ENCODE measurements around the gene MARK1.

Gene MARK1

GRCh38 chr1:220526294-220526693, 1.6 kb upstream of the MARK1 start:
- peak; percentile 43 for TF ChIP-seq CTCF (IDR thresholded peaks at IDR 0.05; ENCODE audit: low read depth, low read length)
- DNase-seq (ENCODE audit: low read depth, low spot score), result no peak
- no peak overlapping the region for H3K4me3 ChIP-seq (ENCODE audit: low read depth, low read length)
- in situ Hi-C loops (cut with HindIII; ENCODE audit: low sequenced_read_pairs), result no loop called here

- no peak for TF ChIP-seq CTCF (IDR thresholded peaks at IDR 0.05; ENCODE audit: low read depth, low read length)
- H3K4me3 ChIP-seq (ENCODE audit: low read depth, low read length), result peak overlapping the region; percentile 65
- in situ Hi-C loops (cut with HindIII; ENCODE audit: low sequenced_read_pairs), result no loop called here
- DNase-seq (ENCODE audit: low read depth, low spot score), result no peak
Measured at GRCh38 chr1:220527279-220527907, 543 bp upstream of the MARK1 start.

- in situ Hi-C loops (cut with HindIII; ENCODE audit: low sequenced_read_pairs), result no loop called here
- no peak for DNase-seq (ENCODE audit: low read depth, low spot score)
- H3K4me3 ChIP-seq (ENCODE audit: low read depth, low read length), result peak overlapping the region; percentile 65
- TF ChIP-seq CTCF (IDR thresholded peaks at IDR 0.05; ENCODE audit: low read depth, low read length), result no peak
Measured at GRCh38 chr1:220528679-220529501, 954 bp downstream of the MARK1 start.

GRCh38 chr1:220529521-220530020, 1.6 kb downstream of the MARK1 start:
- no peak for TF ChIP-seq CTCF (IDR thresholded peaks at IDR 0.05; ENCODE audit: low read depth, low read length)
- peak overlapping the region; percentile 65 for H3K4me3 ChIP-seq (ENCODE audit: low read depth, low read length)
- no peak for DNase-seq (ENCODE audit: low read depth, low spot score)
- in situ Hi-C loops (cut with HindIII; ENCODE audit: low sequenced_read_pairs), result no loop called here

GRCh38 chr1:220533504-220534109, 5.7 kb downstream of the MARK1 start:
- DNase-seq (ENCODE audit: low read depth, low spot score), result no peak
- no peak for TF ChIP-seq CTCF (IDR thresholded peaks at IDR 0.05; ENCODE audit: low read depth, low read length)
- in situ Hi-C loops (cut with HindIII; ENCODE audit: low sequenced_read_pairs), result no loop called here
- no peak overlapping the region for H3K4me3 ChIP-seq (ENCODE audit: low read depth, low read length)

- no peak for TF ChIP-seq CTCF (IDR thresholded peaks at IDR 0.05; ENCODE audit: low read depth, low read length)
- no peak overlapping the region for H3K4me3 ChIP-seq (ENCODE audit: low read depth, low read length)
- in situ Hi-C loops (cut with HindIII; ENCODE audit: low sequenced_read_pairs), result no loop called here
- DNase-seq (ENCODE audit: low read depth, low spot score), result no peak
Measured at GRCh38 chr1:220544901-220545303, 17.0 kb downstream of the MARK1 start.

Measured in astrocyte of the spinal cord (primary cell).